ENCODE data around the gene HSPA4. TPM values are rescaled to one million over a fixed set of nuclear protein-coding genes. Genes with fewer than 3 reads are reported as not detected.
"Not testable (repeated sequence)": the region's sequence is repeated elsewhere in the genome, so short reads cannot be mapped to it uniquely, and the experiment has no call there.

The HSPA4 gene
- 90.5 and 91.8 TPM in 2 replicates for total RNA-seq

DNA sequence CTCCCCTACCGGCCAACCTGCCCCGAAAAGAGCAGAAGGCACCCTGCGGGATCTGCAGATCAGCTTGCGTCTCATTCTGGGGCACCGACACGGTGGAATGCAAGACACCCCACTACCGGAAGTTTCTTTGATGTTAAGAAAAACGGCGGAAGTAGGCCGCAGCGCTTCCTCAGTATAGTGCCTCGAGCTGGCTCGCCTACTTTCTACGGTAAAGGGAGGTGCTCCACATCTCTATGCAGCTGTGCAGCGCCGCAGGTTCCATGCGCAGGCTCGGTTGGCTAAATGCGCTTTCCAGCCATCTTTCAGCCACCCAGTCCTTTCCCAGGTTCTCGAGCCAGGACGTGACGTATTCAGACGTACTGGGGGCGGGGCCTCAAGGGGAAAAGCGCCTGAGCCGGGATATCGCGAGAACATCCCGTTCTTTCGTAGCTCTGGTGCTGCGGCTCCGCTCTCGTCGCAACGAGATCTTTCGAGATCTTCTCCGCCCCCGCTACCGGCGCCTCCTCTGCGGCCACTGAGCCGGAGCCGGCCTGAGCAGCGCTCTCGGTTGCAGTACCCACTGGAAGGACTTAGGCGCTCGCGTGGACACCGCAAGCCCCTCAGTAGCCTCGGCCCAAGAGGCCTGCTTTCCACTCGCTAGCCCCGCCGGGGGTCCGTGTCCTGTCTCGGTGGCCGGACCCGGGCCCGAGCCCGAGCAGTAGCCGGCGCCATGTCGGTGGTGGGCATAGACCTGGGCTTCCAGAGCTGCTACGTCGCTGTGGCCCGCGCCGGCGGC is at the start of gene HSPA4:
HSPA4 (plus strand) TSS at position 472 of the 775 bp plus-strand sequence; CDS start at position 710, 238 bp downstream.
- DNase-seq (ENCODE audit: extremely low read depth, low read depth, low spot score), result peak; percentile 95

DNA sequence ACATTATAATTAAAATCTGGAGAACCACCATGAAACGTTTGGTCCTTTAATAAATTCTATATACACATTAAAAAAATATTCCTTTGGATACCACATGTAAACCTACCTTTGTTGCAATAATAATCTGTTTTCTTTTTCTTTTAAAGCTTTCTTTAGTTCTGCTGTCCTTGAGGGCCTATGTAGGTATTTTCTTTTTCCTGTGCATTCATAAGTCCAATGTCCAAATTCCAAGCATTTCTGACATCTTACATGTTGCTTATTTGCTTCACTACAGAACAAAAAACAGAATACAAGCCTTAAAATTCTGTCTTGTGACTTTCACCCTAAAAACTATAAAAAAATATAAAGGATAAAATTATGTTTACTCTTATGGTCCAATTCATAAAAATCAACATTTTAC is 45.2 kb upstream of the HSPA4 start:
- DNase-seq (ENCODE audit: extremely low read depth, low read depth, low spot score), result no peak

DNA sequence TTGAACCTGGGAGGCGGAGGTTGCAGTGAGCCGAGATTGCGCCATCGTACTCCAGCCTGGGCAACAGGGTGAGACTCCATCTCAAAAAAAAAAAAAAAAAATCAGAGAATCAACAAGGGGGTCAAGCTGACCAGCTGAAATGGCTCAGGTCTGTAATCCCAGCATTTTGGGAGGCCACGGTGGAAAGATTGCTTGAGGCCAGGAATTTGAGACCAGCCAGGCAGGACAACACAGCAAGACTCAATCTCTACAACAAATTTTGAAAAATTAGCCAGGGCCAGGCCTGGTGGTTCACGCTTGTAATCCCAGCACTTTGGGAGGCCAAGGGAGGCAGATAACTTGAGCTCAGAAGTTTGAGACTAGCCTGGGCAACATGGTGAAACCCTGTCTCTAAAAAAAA is 43.4 kb upstream of the HSPA4 start:
- not testable (repeated sequence) for DNase-seq (ENCODE audit: extremely low read depth, low read depth, low spot score)

DNA sequence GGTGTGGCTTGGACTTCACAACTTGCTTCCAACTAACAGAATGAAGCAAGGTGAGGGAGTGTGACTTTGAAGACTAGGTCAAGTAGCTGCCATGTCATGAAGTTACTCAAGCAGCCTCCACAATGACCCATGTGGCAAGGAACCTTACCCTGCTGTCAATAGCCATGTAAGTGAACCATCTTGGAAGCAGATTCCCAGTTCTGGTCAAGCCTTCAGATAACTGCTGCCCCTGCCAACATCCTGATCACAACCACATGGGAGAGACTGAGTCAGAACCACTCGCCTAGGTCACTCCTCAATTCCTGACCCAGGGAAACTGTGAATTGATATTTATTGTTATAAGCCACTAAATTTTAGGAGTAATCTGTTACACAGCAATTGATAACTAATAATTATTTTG is 36.3 kb upstream of the HSPA4 start:
- DNase-seq (ENCODE audit: extremely low read depth, low read depth, low spot score), result no peak

DNA sequence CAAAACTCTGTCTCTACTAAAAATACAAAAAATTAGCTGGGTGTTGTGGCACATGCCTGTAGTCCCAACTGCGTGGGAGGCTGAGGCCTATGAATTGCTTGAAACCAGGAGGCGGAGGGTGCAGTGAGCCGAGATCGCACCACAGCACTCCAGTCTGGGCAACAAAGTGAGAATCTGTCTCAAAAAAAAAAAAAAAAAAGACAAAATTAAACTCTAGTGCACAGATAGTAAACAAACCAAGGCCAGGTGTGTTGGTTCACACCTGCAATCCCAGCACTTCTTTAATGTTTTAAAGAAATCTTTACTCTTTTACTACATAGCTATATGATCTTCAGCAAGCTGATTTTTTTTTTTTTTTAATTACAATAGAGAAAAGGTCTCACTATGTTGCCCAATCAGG is 33.8 kb upstream of the HSPA4 start:
- DNase-seq (ENCODE audit: extremely low read depth, low read depth, low spot score), result no peak

DNA sequence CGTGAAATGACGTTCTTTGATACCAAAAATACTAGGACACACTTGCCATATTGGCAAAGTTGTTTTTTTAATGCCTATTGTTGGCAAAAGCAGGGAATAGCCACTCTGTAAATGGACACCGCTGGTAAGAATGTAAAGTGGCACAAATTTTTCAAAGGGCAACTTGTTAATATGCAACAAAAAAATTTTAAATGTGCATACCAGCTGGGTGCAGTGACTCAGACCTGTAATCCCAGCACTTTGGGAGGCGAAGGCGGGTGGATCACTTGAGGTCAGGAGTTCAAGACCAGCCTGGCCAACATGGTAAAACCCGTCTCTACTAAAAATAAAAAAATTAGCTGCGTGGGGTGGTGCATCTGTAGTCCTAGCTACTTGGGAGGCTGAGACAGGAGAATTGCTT is 32.3 kb upstream of the HSPA4 start:
- DNase-seq (ENCODE audit: extremely low read depth, low read depth, low spot score), result not testable (repeated sequence)

DNA sequence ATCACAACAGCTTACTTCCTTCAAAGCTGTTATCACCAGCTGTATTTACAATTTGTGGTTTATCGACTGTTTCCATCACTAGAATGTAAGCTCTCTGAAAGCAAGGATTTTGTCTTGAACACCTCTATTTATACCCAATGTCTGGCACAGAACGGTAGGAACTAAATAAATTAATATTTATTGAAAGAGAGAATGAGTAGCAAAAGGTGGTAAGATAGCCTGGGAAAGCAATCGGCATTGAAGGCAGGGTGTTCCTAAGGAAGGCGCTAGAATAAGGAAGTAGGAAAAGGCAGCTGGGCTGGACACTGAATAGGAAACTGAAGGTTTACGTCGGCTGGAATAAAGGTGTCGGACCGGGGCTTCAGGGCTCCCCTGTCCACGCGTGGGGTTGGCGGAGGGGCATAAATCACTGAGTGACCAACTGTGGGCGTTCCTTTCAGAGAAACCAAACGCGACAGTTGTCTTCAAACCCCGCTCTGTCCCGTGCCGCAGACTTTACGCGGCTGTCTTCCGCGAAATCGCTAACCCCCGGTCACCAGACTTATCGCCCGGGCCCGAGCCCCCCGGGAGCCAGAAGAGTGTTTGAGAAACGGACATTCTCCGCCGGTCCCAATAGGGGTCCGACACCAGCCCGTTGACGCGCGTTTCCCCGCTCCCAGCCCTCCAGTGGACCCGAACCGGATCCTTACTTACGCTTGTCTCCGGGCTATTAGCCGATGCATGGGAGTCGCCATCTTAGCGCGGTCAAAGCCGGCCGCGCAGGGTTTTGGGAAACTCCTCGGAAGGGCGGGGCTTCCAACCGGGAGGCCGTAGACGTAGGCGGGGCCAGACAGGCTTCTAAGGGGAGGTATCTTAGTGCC is 25.8 kb upstream of the HSPA4 start, which contains the start of gene ZCCHC10:
ZCCHC10 (minus strand) TSS at position 746 of the 860 bp plus-strand sequence; CDS start at position 734, 12 bp downstream.
- DNase-seq (ENCODE audit: extremely low read depth, low read depth, low spot score), result peak; percentile 47

DNA sequence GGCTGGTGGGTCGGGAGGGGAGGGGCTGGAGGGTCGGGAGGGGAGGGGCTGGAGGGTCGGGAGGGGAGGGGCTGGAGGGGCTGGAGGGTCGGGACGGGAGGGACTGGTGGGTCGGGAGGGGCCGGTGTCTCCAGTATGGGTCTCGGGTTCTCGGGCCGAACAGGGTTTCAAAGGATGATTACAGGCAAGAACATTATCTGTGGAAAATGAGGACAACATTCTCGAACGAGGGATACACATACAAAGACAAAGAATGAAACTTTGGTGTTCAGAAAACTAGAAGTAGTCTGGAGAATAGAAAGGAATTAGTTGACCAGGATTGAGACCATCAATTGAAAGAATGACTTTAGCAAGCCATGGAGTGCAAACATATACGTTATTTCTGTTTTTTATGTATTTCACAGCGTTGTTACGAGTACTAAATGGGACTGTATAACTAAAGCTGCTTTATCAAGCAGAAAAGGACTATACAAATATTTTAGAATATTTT is 25.1 kb upstream of the HSPA4 start:
- no peak for DNase-seq (ENCODE audit: extremely low read depth, low read depth, low spot score)

DNA sequence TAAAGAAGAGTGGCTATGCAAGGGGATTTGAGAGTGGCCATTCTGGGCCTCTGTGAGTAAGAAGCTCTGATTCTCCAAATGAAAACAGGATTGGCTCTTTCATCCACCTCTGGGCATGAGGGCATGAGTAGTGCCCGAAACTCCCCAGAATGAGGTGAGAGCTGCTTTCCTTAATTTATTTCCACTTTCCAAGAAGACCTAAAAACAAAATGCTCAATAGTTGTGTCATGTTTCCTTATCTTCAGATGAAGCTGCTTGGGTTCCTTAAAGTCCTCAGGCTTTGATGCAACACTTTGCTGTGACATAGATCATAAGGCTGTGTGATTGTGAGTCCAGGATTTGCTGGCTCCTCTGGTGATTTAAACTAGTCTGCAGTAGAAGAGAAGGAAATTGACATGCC is 22.4 kb upstream of the HSPA4 start:
- no peak for DNase-seq (ENCODE audit: extremely low read depth, low read depth, low spot score)

DNA sequence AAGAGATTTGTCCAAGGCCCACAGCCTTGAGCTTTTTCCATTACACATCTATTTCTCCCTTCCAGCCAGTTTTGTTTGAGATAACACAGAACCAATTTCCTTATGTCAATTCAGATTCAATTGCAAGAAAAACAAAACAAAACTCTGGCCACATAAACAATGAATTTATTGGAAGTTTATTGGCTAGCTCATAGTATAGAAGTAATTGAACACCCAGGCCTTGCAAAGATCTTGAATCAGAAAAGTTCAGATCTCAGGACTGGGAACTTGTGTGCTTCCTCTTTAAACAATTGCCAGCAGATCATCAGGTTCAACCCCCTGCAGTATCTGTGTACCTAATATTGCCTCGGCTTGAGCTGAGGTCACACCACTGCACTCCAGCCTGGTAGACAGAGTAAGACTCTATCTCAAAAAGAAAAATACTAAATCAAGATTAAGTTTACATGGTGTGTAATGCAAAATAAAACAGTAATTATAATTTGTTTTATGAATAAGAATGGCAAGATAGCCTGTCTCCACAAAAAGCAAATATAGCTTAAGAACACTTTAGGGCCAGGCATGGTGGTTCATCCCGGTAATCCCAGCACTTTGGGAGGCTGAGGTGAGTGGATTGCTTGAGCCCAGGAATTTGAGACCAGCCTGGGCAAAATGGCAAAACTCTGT is 21.3 kb upstream of the HSPA4 start:
- no peak for DNase-seq (ENCODE audit: extremely low read depth, low read depth, low spot score)

DNA sequence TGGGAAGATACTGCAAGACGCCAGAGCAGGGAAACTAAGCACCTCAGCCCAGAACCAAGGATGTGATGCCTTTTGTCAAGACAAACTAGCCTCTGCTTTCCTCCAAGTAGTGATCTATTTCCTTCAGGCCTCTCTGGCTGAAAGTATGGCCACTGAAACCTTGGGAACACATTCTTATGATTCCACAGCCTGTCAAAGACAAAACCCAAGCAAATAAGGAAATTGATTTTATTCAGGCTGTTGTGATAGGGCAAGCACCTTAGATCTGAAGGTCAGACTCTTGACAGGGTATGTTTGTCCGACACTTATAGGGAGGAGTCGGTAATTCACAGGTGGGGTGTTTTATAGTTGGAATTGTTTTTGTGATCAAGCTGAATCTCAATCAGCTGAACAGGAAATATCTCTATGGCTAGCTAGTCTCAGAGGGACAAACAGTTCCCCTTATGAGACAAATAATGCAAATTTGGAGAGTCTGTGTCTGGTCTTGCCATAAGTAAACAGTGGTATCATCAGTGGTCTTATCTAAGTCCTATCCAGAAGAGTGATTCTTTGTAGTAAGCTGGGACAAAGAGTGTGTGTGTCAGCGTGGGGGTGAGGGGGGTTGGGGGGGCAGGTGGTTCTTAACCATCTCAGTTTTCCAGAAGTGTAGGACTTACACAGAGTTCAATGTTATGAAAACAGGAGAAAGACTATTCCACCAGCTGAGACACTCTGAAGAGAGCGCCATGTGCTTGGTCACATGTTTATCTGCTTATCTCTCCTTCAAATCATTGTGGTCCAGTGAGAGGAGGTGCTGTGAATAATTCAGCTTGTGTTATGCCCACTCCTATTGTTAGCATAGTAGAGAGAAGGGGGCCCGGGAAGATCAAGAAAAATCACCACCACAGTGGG is 18.7 kb upstream of the HSPA4 start:
- DNase-seq (ENCODE audit: extremely low read depth, low read depth, low spot score), result no peak

DNA sequence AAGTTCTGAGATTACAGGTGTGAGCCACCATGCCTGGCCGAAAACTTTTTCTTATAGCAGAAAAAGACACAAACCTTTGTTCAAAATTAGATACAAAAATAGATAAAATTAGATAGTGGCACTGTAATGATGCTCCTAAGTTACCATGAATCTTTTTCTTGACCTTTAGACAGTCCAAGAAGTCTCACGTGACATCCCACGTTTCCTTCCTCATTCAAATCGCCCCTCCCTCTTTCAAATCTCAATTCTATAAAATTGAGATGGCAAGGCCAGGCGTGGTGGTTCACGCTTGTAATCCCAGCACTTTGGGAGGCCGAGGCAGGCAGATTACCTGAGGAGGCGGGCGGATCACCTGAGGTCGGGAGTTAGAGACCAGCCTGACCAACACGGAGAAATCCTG is 17.7 kb upstream of the HSPA4 start:
- no peak for DNase-seq (ENCODE audit: extremely low read depth, low read depth, low spot score)

DNA sequence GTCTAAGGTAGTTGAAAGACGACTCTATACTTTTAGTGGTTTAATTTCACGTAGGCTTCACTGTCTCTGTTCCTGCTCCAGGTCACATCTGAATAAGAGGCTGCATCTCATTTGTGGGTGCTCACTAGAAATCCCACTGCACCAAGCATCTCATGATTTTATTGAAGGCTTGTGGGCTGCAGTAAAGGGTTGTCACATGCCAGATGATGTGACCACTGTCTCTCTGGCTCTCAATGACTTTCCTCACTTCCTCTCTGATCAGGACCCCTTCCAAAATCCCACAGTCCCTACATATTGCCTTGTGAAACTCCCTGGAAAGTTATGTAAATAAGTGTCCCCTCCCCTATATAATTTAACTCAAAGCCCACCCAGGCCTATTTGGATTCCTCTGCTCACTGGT is 16.6 kb upstream of the HSPA4 start:
- DNase-seq (ENCODE audit: extremely low read depth, low read depth, low spot score), result no peak

DNA sequence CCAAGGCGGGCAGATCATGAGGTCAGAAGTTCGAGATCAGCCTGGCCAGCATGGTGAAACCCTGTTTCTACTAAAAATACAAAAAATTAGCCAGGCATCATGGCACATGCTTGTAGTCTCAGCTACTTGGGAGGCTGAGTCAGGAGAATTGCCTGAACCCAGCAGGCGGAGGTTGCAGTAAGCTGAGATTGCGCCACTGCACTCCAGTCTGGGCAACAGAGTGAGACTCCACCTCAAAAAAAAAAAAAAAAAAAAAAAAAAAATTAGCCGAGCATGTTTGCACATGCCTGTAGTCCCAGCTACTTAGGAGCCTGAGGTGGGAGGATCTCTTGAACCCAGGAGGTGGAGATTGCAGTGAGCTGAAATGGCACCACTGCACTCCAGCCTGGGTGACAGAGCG is 15.1 kb upstream of the HSPA4 start:
- DNase-seq (ENCODE audit: extremely low read depth, low read depth, low spot score), result not testable (repeated sequence)

DNA sequence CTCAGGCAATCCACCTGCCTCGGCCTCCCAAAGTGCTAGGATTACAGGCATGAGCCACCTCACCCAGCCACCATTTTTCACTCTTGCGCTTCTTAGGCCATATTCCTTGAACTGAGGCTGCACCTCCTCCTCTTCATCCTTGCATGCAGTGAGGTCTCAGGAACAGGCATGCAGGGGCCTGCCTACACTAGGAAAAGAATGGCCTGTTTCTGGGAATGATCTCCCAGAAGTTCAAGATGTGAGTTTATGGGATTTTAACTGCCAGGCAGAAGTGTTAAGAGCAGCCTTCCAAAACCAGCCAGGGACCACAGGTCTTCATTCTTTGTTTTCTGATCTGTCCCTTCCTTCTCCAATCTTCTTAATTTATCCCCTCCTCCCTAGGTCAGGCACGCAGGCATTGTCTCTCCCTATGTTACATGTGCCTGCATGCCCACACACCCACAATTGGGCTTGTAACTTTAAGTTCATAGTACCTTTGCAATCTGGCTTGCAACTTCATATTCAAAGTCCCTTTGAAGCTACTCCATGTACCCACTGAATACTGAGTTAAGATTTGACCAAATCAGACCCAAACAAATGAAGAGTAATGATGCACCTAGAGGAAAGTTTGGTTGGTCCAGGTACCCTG is 10.5 kb upstream of the HSPA4 start:
- DNase-seq (ENCODE audit: extremely low read depth, low read depth, low spot score), result no peak

DNA sequence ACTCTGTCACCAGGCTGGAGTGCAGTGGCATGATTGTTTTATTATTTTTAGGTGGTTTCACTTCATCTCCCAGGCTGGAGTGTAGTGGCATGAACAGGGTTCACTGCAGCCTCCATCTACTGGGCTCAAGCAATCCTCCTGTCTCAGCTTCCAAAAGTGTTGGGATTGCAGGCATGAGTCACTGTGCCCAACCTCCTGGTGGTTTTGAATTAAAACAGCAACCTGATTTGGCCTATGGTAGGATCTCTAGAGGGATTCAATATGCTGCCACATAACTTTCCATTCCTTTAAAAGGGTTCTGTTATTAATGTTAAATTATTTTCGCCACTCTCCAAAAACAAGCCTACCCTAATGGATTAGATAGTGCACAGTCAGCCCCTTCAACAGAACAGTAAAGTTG is 9.9 kb upstream of the HSPA4 start:
- DNase-seq (ENCODE audit: extremely low read depth, low read depth, low spot score), result no peak

DNA sequence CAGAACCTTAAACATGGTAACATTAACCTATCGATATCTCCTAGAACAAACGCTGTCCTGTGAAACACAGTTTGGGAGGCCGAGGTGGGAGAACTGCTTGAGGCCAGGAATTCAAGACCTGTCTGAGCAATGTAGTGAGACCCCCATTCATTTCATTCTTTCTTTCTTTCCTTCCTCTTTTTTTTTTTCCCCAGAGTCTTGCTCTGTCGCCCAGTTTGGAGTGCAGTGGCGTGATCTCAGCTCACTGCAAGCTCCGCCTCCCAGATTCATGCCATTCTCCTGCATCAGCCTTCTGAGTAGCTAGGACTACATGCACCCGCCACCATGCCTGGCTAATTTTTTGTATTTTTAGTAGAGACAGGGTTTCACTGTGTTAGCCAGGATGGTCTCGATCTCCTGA is 5.3 kb upstream of the HSPA4 start:
- not testable (repeated sequence) for DNase-seq (ENCODE audit: extremely low read depth, low read depth, low spot score)

DNA sequence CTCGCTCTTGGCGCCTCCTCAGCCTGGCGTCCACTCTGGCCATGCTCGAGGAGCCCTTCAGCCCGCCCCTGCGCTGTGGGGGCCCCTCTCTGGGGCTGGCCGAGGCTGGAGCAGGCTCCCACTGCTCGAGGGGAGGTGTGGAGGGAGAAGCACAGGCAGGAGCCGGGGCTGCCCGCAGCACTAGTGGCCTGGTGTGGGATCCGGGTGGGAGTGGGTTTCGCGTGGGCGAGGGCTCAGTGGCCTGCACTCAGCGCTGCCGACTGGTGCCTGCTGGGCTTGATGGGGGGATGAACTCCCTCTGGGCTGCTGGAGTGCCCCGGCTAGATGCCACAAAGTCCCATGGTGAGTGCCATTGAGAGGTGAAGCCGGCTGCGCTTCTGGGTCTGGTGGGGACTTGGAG is 4.4 kb upstream of the HSPA4 start:
- DNase-seq (ENCODE audit: extremely low read depth, low read depth, low spot score), result no peak

DNA sequence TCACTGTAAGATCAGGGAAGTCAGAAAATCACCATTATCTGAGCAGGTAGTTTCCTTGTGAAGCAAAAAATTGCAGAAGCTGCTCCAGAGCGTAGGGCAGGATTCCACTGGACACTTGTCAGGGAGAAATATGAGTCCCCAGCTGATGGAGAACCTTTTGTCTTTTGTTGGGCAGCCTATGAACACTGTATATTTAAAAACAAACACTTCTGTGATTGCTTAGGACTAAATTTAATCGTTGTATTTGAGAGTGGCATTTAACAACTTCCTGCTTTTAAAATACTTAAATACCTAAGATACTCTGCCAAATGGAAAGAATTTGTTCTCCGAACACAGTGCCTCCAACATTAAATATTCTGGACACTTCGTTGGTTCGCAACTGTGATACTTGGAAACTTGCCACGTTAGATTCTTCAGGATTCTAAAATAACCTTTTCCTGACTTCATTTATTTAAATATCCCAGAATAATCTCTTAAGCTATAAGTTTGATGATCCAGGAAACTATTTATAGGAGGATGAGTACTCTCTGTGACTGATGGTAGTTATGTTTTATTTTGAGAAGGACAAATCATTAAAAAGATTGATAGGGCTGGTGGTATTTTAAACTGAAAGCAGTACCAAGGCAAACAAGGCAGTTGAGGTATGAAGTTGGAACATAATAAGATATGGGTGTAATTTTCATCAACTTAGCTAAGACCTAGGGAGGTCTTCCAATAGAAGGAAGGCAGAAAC is 2.7 kb upstream of the HSPA4 start:
- DNase-seq (ENCODE audit: extremely low read depth, low read depth, low spot score), result no peak
